CD4-positive, alpha-beta T cell treated with Interleukin-4 for 1 hour (primary cell): ENCODE data around the gene TSSK6.

Experiments
- DNase-seq, 2 donors: peaks; one replicate each; pipeline ENCODE4 v3.0.0-alpha.2; 2020 to 2022

Gene TSSK6

GRCh38 chr19:19544257-19544953, 29.1 kb upstream of the TSSK6 start:
- no peak for DNase-seq

GRCh38 chr19:19543640-19544039, 28.3 kb upstream of the TSSK6 start:
- DNase-seq = no peak

GRCh38 chr19:19543101-19543500, 27.8 kb upstream of the TSSK6 start:
- no peak for DNase-seq

GRCh38 chr19:19542507-19542906, 27.2 kb upstream of the TSSK6 start:
- peak in 1 of 2 donors; percentile 27 for DNase-seq

- DNase-seq = no peak
Observed at GRCh38 chr19:19541616-19542015, 26.3 kb upstream of the TSSK6 start.

- peak; percentile 81 to 86 for DNase-seq
Observed at GRCh38 chr19:19540715-19541515, 25.6 kb upstream of the TSSK6 start.

- DNase-seq = peak; percentile 81 to 83
Observed at GRCh38 chr19:19540064-19540714, 24.8 kb upstream of the TSSK6 start.

- DNase-seq = no peak
Observed at GRCh38 chr19:19539698-19540063, 24.3 kb upstream of the TSSK6 start.

- no peak for DNase-seq
Observed at GRCh38 chr19:19538785-19539166, 23.4 kb upstream of the TSSK6 start.

GRCh38 chr19:19538061-19538784, 22.9 kb upstream of the TSSK6 start, which contains the start of gene CILP2:
CILP2 (plus strand) TSS chr19:19538265; CDS start chr19:19538350, 85 bp downstream.
- peak; percentile 34 to 47 for DNase-seq

GRCh38 chr19:19537075-19538048, 22.0 kb upstream of the TSSK6 start:
- DNase-seq = peak in 1 of 2 donors; percentile 30

GRCh38 chr19:19535311-19536191, 20.2 kb upstream of the TSSK6 start:
- no peak for DNase-seq

GRCh38 chr19:19534556-19535265, 19.4 kb upstream of the TSSK6 start:
- DNase-seq = no peak

- DNase-seq = no peak
Observed at GRCh38 chr19:19533841-19534240, 18.5 kb upstream of the TSSK6 start.

- no peak for DNase-seq
Observed at GRCh38 chr19:19532806-19533701, 17.7 kb upstream of the TSSK6 start.

GRCh38 chr19:19531951-19532805, 16.8 kb upstream of the TSSK6 start:
- DNase-seq = peak; percentile 81 to 85

- DNase-seq = no peak
Observed at GRCh38 chr19:19530889-19531288, 15.5 kb upstream of the TSSK6 start.

- DNase-seq = no peak
Observed at GRCh38 chr19:19530423-19530804, 15.1 kb upstream of the TSSK6 start.
